Upper lobe of left lung (tissue), 4 donors: ENCODE results near the gene EVPL.

Experiments
- CTCF ChIP-seq, 6 experiments: fragments of 450-650 bp in 4 of 6; fragments of 200-600 bp in 2 of 6; sonication (generic) in 2 of 6; IDR thresholded peaks; one replicate each; pipeline ENCODE4 v1.5.1; 2016 to 2019; ENCODE audit warnings: antibody characterized with exemption in 6 of 6
- EP300 ChIP-seq, 4 donors: sonication (generic); formaldehyde crosslinking; IDR thresholded peaks; one replicate each; pipeline ENCODE4 v1.5.1; 2017; ENCODE audit warnings: antibody characterized with exemption in 4 of 4, control low read depth in 2 of 4
- POLR2A ChIP-seq, 4 donors: fragments of 450-650 bp; IDR thresholded peaks; one replicate each; pipeline ENCODE4 v1.5.1; 2016 to 2017; ENCODE audit warnings: antibody characterized with exemption in 4 of 4, mild to moderate bottlenecking in 2 of 4
- POLR2AphosphoS5 ChIP-seq, 2 donors: sonication (generic); formaldehyde crosslinking; IDR thresholded peaks; one replicate each; pipeline ENCODE4 v1.5.1; 2017; ENCODE audit warnings: antibody characterized with exemption in 2 of 2

GRCh38 chr17:76019833-76020467 is 7.2 kb downstream of the EVPL start:
- TF ChIP-seq CTCF (IDR thresholded peaks at IDR 0.05) (no peak), POLR2AphosphoS5 (IDR thresholded peaks at IDR 0.05) (no peak), EP300 (IDR thresholded peaks at IDR 0.05) (no peak), POLR2A (IDR thresholded peaks at IDR 0.05) (no peak)
